Lung (tissue), 12 donors: ENCODE measurements around the gene TMEM127. TPM values are rescaled to one million over a fixed set of nuclear protein-coding genes. Genes with fewer than 3 reads are reported as not detected.

Experiments used
- ATAC-seq: fragments of 200-7000 bp; cut with Tn5 transposase; one replicate; pipeline ENCODE4 v1.9.1; 2020; ENCODE audit warnings: moderate number of reproducible peaks; ENCODE audit not compliant: insufficient read depth, low FRiP score
- DNase-seq, 3 donors: peaks; one replicate each; pipeline ENCODE4 v3.0.0-alpha.2; 2013 to 2017
- H3K27ac ChIP-seq, 2 donors: one replicate each; pipeline ENCODE4 v1.5.1; 2013; ENCODE audit warnings: mild to moderate bottlenecking in 2 of 2, moderate library complexity in 2 of 2, control low read depth in 1 of 2, inconsistent platforms in 1 of 2, low read depth in 1 of 2, low read length in 1 of 2
- H3K27me3 ChIP-seq, 3 donors: one replicate each; pipeline ENCODE4 v1.5.1; 2013; ENCODE audit warnings: low read length in 2 of 3; ENCODE audit not compliant: control insufficient read depth in 3 of 3, insufficient read depth in 3 of 3
- H3K36me3 ChIP-seq, 4 donors: one replicate each; pipeline ENCODE4 v1.5.1; 2013; ENCODE audit warnings: low read length in 4 of 4, mild to moderate bottlenecking in 1 of 4, moderate library complexity in 1 of 4; ENCODE audit not compliant: control insufficient read depth in 4 of 4, insufficient read depth in 4 of 4
- H3K4me1 ChIP-seq, 5 donors: one replicate each; pipeline ENCODE4 v1.5.1; 2013; ENCODE audit warnings: low read length in 5 of 5, mild to moderate bottlenecking in 2 of 5, moderate library complexity in 1 of 5; ENCODE audit not compliant: control insufficient read depth in 5 of 5, insufficient read depth in 5 of 5
- H3K4me3 ChIP-seq: one replicate; pipeline ENCODE4 v1.5.1; 2013; ENCODE audit warnings: mild to moderate bottlenecking, control low read depth, moderate library complexity
- H3K9ac ChIP-seq, 2 donors: one replicate each; pipeline ENCODE4 v1.5.1; 2013; ENCODE audit warnings: low read length in 2 of 2, control low read depth in 1 of 2; ENCODE audit not compliant: insufficient read depth in 1 of 2
- H3K9me3 ChIP-seq, 4 donors: one replicate each; pipeline ENCODE4 v1.5.1; 2013; ENCODE audit warnings: low read length in 3 of 4, mild to moderate bottlenecking in 1 of 4, moderate library complexity in 1 of 4; ENCODE audit not compliant: control insufficient read depth in 4 of 4, insufficient read depth in 3 of 4
- CTCF ChIP-seq: IDR thresholded peaks from 2 replicates; pipeline ENCODE4 v1.5.1; 2012; ENCODE audit warnings: mild to moderate bottlenecking; ENCODE audit errors: control extremely low read depth, extremely low read depth
- WGBS, 2 donors: extraction: QIAGEN DNeasy Blood & Tissue Kit; methylation state at CpG; one replicate each; pipeline ENCODE4 v1.1.7; 2013; 5-methylcytosine and 5-hydroxymethylcytosine counted together
- polyA plus RNA-seq, 2 donors: library from polyadenylated mRNA; stranded (reverse); fragments of 200-250 nt; gene quantifications; one replicate each; pipeline ENCODE4 v1.2.1, GENCODE V29; 2013
- total RNA-seq, 2 donors: library from RNA; depleted of rRNA in 1 of 2; stranded (reverse); fragments of >200 nt in 1 of 2; gene quantifications; one replicate each; pipeline ENCODE4 v1.2.1, GENCODE V29; 2014 to 2021
- donor health status: control.
- donor health status: control.
- donor health status: Bipolar disorder and iron deficiency.
- donor health status: healthy.
- donor health status: DM: yes; HTN: yes; CAD: no.

TMEM127 gene
- total and polyA plus RNA-seq, 4 donors, result 15.3 to 67.2 (median 38.1) TPM

- H3K9me3 ChIP-seq, result no peaks in the 10 kb centered on the region
- H3K27me3 ChIP-seq, result no peaks in the 10 kb centered on the region
- peaks cover 0 to 2% (median 0%) of the 10 kb centered on the region in 4 donors for H3K36me3 ChIP-seq
- H3K27ac ChIP-seq, result no peak overlapping the region
- DNase-seq, result no peak
- 54 to 80% methylated on average over 13 of the region's 13 CpGs for WGBS, 2 donors
- ATAC-seq, result no peak
- H3K4me1 ChIP-seq, result no peaks in the 10 kb centered on the region
- no peak overlapping the region for H3K9ac ChIP-seq
- H3K4me3 ChIP-seq, result no peak overlapping the region
- no peak for TF ChIP-seq CTCF
These were observed 47.2 kb downstream of the TMEM127 start for GRCh38 chr2:96218508-96219131.

- WGBS, 2 donors, result 79 to 91% methylated on average over 4 of the region's 4 CpGs
- no peak overlapping the region for H3K9ac ChIP-seq
- ATAC-seq (no peak), DNase-seq (no peak)
- H3K4me3 ChIP-seq, result no peak overlapping the region
- H3K9me3 ChIP-seq, result no peaks in the 10 kb centered on the region
- peaks cover 0 to 2% (median 0%) of the 10 kb centered on the region in 4 donors for H3K36me3 ChIP-seq
- no peak for TF ChIP-seq CTCF
- no peaks in the 10 kb centered on the region for H3K27me3 ChIP-seq
- peaks cover 0 to 6% (median 0%) of the 10 kb centered on the region in 5 donors for H3K4me1 ChIP-seq
- H3K27ac ChIP-seq, result no peak overlapping the region
These were observed 51.2 kb downstream of the TMEM127 start for GRCh38 chr2:96214554-96214953.

- Histone ChIP-seq H3K9me3 (no peaks in the 10 kb centered on the region), H3K4me3 (no peak overlapping the region), H3K9ac (no peak overlapping the region), H3K36me3 (peaks cover 0 to 2% (median 0%) of the 10 kb centered on the region in 4 donors), H3K27me3 (no peaks in the 10 kb centered on the region), H3K27ac (no peak overlapping the region), H3K4me1 (peaks cover 0 to 10% (median 0%) of the 10 kb centered on the region in 5 donors)
- WGBS, 2 donors, result 95 to 96% methylated on average over 12 of the region's 12 CpGs
- DNase-seq (no peak), ATAC-seq (no peak)
- no peak for TF ChIP-seq CTCF
These were observed 52.4 kb downstream of the TMEM127 start for GRCh38 chr2:96213379-96213778.

GRCh38 chr2:96212339-96212738 is 53.5 kb downstream of the TMEM127 start:
- ATAC-seq (no peak), DNase-seq (no peak)
- Histone ChIP-seq H3K27ac (no peak overlapping the region), H3K9me3 (no peaks in the 10 kb centered on the region), H3K27me3 (no peaks in the 10 kb centered on the region), H3K4me1 (peaks cover 0 to 13% (median 0%) of the 10 kb centered on the region in 5 donors), H3K9ac (no peak overlapping the region), H3K4me3 (no peak overlapping the region), H3K36me3 (peaks cover 0 to 2% (median 0%) of the 10 kb centered on the region in 4 donors)
- 91 to 94% methylated on average over 4 of the region's 4 CpGs for WGBS, 2 donors
- TF ChIP-seq CTCF, result no peak
